Memory B cell (primary cell): ENCODE data around the gene PALLD.

ENCODE experiments used
- ATAC-seq: fragments of 150-1000 bp; cut with Tn5 transposase; 2 replicates; pipeline ENCODE4 v1.10.0; 2021; ENCODE audit warnings: low read depth, mild to moderate bottlenecking, moderate library complexity
- DNase-seq, 2 donors: peaks; one replicate each; pipeline ENCODE4 v3.0.0; 2022; ENCODE audit warnings: low spot score in 2 of 2
- H3K27ac Mint-ChIP-seq: one replicate; pipeline ENCODE4 v1.8.0; 2022; ENCODE audit warnings: mild to moderate bottlenecking, moderate library complexity, mixed read lengths
- H3K27me3 Mint-ChIP-seq: one replicate; pipeline ENCODE4 v1.8.0; 2022; ENCODE audit warnings: mixed read lengths
- H3K36me3 Mint-ChIP-seq: one replicate; pipeline ENCODE4 v1.8.0; 2022; ENCODE audit warnings: mild to moderate bottlenecking, mixed read lengths
- H3K4me1 Mint-ChIP-seq: one replicate; pipeline ENCODE4 v1.8.0; 2022; ENCODE audit warnings: mixed read lengths
- H3K4me3 Mint-ChIP-seq: one replicate; pipeline ENCODE4 v1.8.0; 2022; ENCODE audit warnings: mild to moderate bottlenecking, moderate library complexity, mixed read lengths
- H3K9me3 Mint-ChIP-seq: one replicate; pipeline ENCODE4 v1.8.0; 2022; ENCODE audit warnings: mixed read lengths

The PALLD gene

GRCh38 chr4:168630445-168631187 is 133.8 kb downstream of the PALLD start:
- no peak for DNase-seq
- peaks cover 7% of the 10 kb centered on the region for H3K27me3 Mint-ChIP-seq
- no peak overlapping the region for H3K4me3 Mint-ChIP-seq
- H3K36me3 Mint-ChIP-seq, result no peaks in the 10 kb centered on the region
- H3K4me1 Mint-ChIP-seq, result no peaks in the 10 kb centered on the region
- no peaks in the 10 kb centered on the region for H3K9me3 Mint-ChIP-seq
- no peak overlapping the region for H3K27ac Mint-ChIP-seq
- no peak for ATAC-seq

- no peak for ATAC-seq
- Mint-ChIP-seq H3K9me3 (no peaks in the 10 kb centered on the region), H3K36me3 (no peaks in the 10 kb centered on the region)
Observed at GRCh38 chr4:168631241-168632162, 134.7 kb downstream of the PALLD start.

GRCh38 chr4:168632301-168632725 is 135.5 kb downstream of the PALLD start:
- Mint-ChIP-seq H3K36me3 (no peaks in the 10 kb centered on the region), H3K9me3 (no peaks in the 10 kb centered on the region), H3K4me1 (no peaks in the 10 kb centered on the region), H3K27me3 (peaks cover 9% of the 10 kb centered on the region), H3K4me3 (no peak overlapping the region), H3K27ac (no peak overlapping the region)
- DNase-seq (no peak), ATAC-seq (no peak)

More at GRCh38 chr4:168631241-168632162, 134.7 kb downstream of the PALLD start:
- H3K4me3 Mint-ChIP-seq, result no peak overlapping the region
- DNase-seq, result no peak
- H3K27ac Mint-ChIP-seq, result no peak overlapping the region
- no peaks in the 10 kb centered on the region for H3K4me1 Mint-ChIP-seq
- H3K27me3 Mint-ChIP-seq, result peaks cover 7% of the 10 kb centered on the region

- peaks cover 9% of the 10 kb centered on the region for H3K27me3 Mint-ChIP-seq
- H3K36me3 Mint-ChIP-seq, result no peaks in the 10 kb centered on the region
- ATAC-seq (no peak), DNase-seq (no peak)
- H3K4me1 Mint-ChIP-seq, result no peaks in the 10 kb centered on the region
- no peak overlapping the region for H3K4me3 Mint-ChIP-seq
- H3K9me3 Mint-ChIP-seq, result no peaks in the 10 kb centered on the region
- H3K27ac Mint-ChIP-seq, result no peak overlapping the region
Observed at GRCh38 chr4:168633064-168633463, 136.2 kb downstream of the PALLD start.

GRCh38 chr4:168633496-168633895 is 136.6 kb downstream of the PALLD start:
- Mint-ChIP-seq H3K4me3 (no peak overlapping the region), H3K4me1 (no peaks in the 10 kb centered on the region), H3K9me3 (no peaks in the 10 kb centered on the region), H3K27ac (no peak overlapping the region), H3K36me3 (no peaks in the 10 kb centered on the region), H3K27me3 (peaks cover 7% of the 10 kb centered on the region)
- ATAC-seq (no peak), DNase-seq (no peak)

GRCh38 chr4:168634276-168634802 is 137.5 kb downstream of the PALLD start:
- H3K36me3 Mint-ChIP-seq, result no peaks in the 10 kb centered on the region
- H3K27ac Mint-ChIP-seq, result no peak overlapping the region
- DNase-seq (no peak), ATAC-seq (no peak)
- H3K27me3 Mint-ChIP-seq, result peaks cover 7% of the 10 kb centered on the region
- H3K4me3 Mint-ChIP-seq, result no peak overlapping the region
- H3K4me1 Mint-ChIP-seq, result no peaks in the 10 kb centered on the region
- H3K9me3 Mint-ChIP-seq, result peaks cover 2% of the 10 kb centered on the region

GRCh38 chr4:168636040-168636439 is 139.2 kb downstream of the PALLD start:
- no peaks in the 10 kb centered on the region for H3K4me1 Mint-ChIP-seq
- H3K27me3 Mint-ChIP-seq, result peaks cover 7% of the 10 kb centered on the region
- DNase-seq (no peak), ATAC-seq (no peak)
- H3K36me3 Mint-ChIP-seq, result no peaks in the 10 kb centered on the region
- H3K4me3 Mint-ChIP-seq, result no peak overlapping the region
- peaks cover 4% of the 10 kb centered on the region for H3K9me3 Mint-ChIP-seq
- no peak overlapping the region for H3K27ac Mint-ChIP-seq

GRCh38 chr4:168636506-168637196 is 139.8 kb downstream of the PALLD start:
- Mint-ChIP-seq H3K27ac (no peak overlapping the region), H3K4me3 (no peak overlapping the region), H3K4me1 (no peaks in the 10 kb centered on the region), H3K9me3 (peaks cover 4% of the 10 kb centered on the region), H3K27me3 (peaks cover 7% of the 10 kb centered on the region), H3K36me3 (no peaks in the 10 kb centered on the region)
- no peak for ATAC-seq
- DNase-seq, result no peak

GRCh38 chr4:168637872-168638756 is 141.3 kb downstream of the PALLD start:
- ATAC-seq, result no peak
- no peaks in the 10 kb centered on the region for H3K4me1 Mint-ChIP-seq
- H3K27ac Mint-ChIP-seq, result no peak overlapping the region
- no peaks in the 10 kb centered on the region for H3K36me3 Mint-ChIP-seq
- no peak for DNase-seq
- H3K27me3 Mint-ChIP-seq, result peaks cover 6% of the 10 kb centered on the region
- no peak overlapping the region for H3K4me3 Mint-ChIP-seq
- H3K9me3 Mint-ChIP-seq, result peaks cover 4% of the 10 kb centered on the region

GRCh38 chr4:168639914-168640313 is 143.1 kb downstream of the PALLD start:
- Mint-ChIP-seq H3K9me3 (peaks cover 4% of the 10 kb centered on the region), H3K27me3 (peaks cover 10% of the 10 kb centered on the region), H3K4me1 (no peaks in the 10 kb centered on the region), H3K36me3 (no peaks in the 10 kb centered on the region), H3K27ac (no peak overlapping the region), H3K4me3 (no peak overlapping the region)
- ATAC-seq, result no peak
- no peak for DNase-seq

GRCh38 chr4:168641811-168642140 is 144.9 kb downstream of the PALLD start:
- H3K27me3 Mint-ChIP-seq, result peaks cover 8% of the 10 kb centered on the region
- H3K27ac Mint-ChIP-seq, result no peak overlapping the region
- no peak overlapping the region for H3K4me3 Mint-ChIP-seq
- H3K4me1 Mint-ChIP-seq, result no peaks in the 10 kb centered on the region
- H3K36me3 Mint-ChIP-seq, result no peaks in the 10 kb centered on the region
- no peak for DNase-seq
- no peak for ATAC-seq
- H3K9me3 Mint-ChIP-seq, result peaks cover 4% of the 10 kb centered on the region

GRCh38 chr4:168642591-168642990 is 145.7 kb downstream of the PALLD start:
- DNase-seq (no peak), ATAC-seq (no peak)
- peaks cover 4% of the 10 kb centered on the region for H3K9me3 Mint-ChIP-seq
- peaks cover 8% of the 10 kb centered on the region for H3K27me3 Mint-ChIP-seq
- H3K4me1 Mint-ChIP-seq, result no peaks in the 10 kb centered on the region
- H3K4me3 Mint-ChIP-seq, result no peak overlapping the region
- no peaks in the 10 kb centered on the region for H3K36me3 Mint-ChIP-seq
- no peak overlapping the region for H3K27ac Mint-ChIP-seq

GRCh38 chr4:168643111-168643795 is 146.4 kb downstream of the PALLD start:
- DNase-seq (no peak), ATAC-seq (no peak)
- no peaks in the 10 kb centered on the region for H3K36me3 Mint-ChIP-seq
- no peak overlapping the region for H3K4me3 Mint-ChIP-seq
- H3K27ac Mint-ChIP-seq, result no peak overlapping the region
- no peaks in the 10 kb centered on the region for H3K4me1 Mint-ChIP-seq
- peaks cover 4% of the 10 kb centered on the region for H3K9me3 Mint-ChIP-seq
- peaks cover 8% of the 10 kb centered on the region for H3K27me3 Mint-ChIP-seq
